Subcutaneous adipose tissue (tissue), 4 donors: Measurements from ENCODE around the gene SRRM2. TPM values are rescaled to one million over a fixed set of nuclear protein-coding genes. Genes with fewer than 3 reads are reported as not detected.

ENCODE experiments used
- total RNA-seq, 4 donors: library from RNA; depleted of rRNA; stranded (reverse); fragments of >200 nt; gene quantifications; one replicate each; pipeline ENCODE4 v1.1.0, GENCODE V29; 2016
- TF ChIP-seq, protein P1 (sequence below): fragments of 450-650 bp; IDR thresholded peaks from one replicate; pipeline ENCODE4 v1.5.1; 2016; ENCODE audit warnings: low read depth, mild to moderate bottlenecking, control low read depth, antibody characterized with exemption, moderate library complexity

Gene SRRM2
- total RNA-seq, 4 donors from 2014 or later, result 245 to 552 (median 404) TPM

DNA sequence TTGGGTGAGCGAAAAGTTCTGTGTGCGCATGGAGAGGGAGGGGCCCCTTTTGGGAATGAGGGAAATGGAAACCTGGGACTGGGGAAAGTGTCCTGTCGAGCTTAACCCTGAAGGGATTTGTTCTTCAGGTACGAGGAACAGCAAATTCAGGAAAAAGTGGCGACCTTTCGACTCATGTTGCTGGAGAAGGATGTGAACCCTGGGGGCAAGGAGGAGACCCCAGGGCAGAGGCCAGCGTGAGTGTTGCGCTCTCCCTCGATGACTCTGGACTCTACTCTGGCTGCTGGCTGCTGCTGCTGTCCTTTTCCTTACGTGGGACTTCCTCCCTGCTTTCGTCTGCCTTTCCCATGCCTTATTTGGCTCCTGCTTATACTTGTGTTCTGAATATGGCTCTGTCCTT, 4.9 kb downstream of the SRRM2 start:
- TF ChIP-seq, protein P1, sequence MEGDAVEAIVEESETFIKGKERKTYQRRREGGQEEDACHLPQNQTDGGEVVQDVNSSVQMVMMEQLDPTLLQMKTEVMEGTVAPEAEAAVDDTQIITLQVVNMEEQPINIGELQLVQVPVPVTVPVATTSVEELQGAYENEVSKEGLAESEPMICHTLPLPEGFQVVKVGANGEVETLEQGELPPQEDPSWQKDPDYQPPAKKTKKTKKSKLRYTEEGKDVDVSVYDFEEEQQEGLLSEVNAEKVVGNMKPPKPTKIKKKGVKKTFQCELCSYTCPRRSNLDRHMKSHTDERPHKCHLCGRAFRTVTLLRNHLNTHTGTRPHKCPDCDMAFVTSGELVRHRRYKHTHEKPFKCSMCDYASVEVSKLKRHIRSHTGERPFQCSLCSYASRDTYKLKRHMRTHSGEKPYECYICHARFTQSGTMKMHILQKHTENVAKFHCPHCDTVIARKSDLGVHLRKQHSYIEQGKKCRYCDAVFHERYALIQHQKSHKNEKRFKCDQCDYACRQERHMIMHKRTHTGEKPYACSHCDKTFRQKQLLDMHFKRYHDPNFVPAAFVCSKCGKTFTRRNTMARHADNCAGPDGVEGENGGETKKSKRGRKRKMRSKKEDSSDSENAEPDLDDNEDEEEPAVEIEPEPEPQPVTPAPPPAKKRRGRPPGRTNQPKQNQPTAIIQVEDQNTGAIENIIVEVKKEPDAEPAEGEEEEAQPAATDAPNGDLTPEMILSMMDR, result no peak

GRCh38 chr16:2761472-2761871, 9.0 kb downstream of the SRRM2 start:
- TF ChIP-seq, protein P1, result no peak

- TF ChIP-seq, protein P1, result no peak
Measured at GRCh38 chr16:2761886-2762583, 9.6 kb downstream of the SRRM2 start.

GRCh38 chr16:2762711-2763110, 10.3 kb downstream of the SRRM2 start:
- TF ChIP-seq, protein P1, result no peak

DNA sequence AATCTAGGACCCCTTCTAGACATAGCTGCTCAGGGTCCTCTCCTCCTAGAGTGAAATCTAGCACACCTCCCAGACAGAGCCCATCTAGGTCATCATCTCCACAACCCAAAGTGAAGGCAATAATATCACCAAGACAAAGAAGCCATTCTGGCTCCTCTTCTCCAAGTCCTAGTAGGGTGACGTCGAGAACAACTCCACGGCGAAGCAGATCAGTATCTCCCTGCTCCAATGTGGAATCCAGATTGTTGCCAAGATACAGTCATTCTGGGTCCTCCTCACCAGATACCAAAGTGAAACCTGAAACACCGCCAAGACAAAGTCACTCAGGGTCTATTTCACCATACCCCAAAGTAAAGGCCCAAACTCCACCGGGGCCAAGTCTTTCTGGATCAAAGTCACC, 10.7 kb downstream of the SRRM2 start:
- TF ChIP-seq, protein P1, result no peak

GRCh38 chr16:2764718-2765117, 12.3 kb downstream of the SRRM2 start:
- TF ChIP-seq, protein P1, result no peak

- TF ChIP-seq, protein P1, result no peak
Measured at GRCh38 chr16:2765462-2766404, 13.3 kb downstream of the SRRM2 start.
